A549 (cell line): ENCODE measurements around the gene RRP36.

ENCODE experiments used
- CBX2 ChIP-seq: fragments of 200-600 bp; sonication (generic); IDR thresholded peaks from 2 replicates; pipeline ENCODE4 v1.6.1; 2016; ENCODE audit warnings: low read depth, mild to moderate bottlenecking, borderline replicate concordance
- CEBPB ChIP-seq, 2 experiments: fragments of >200 bp in 1 of 2; sonication (Bioruptor Twin) in 1 of 2; formaldehyde crosslinking in 1 of 2; IDR thresholded peaks; 2 replicates each; pipeline ENCODE4 v1.6.1; 2012 to 2016
- CHD2 ChIP-seq: fragments of 150-350 bp; IDR thresholded peaks from 2 replicates; pipeline ENCODE4 v1.6.1; 2014; ENCODE audit warnings: low read length; ENCODE audit not compliant: partially characterized antibody
- CHD4 ChIP-seq: fragments of 200-600 bp; sonication (generic); IDR thresholded peaks from 2 replicates; pipeline ENCODE4 v1.6.1; 2016; ENCODE audit warnings: antibody characterized with exemption, mild to moderate bottlenecking, borderline replicate concordance
- EHMT2 ChIP-seq: fragments of 200-600 bp; sonication (generic); IDR thresholded peaks from 2 replicates; pipeline ENCODE4 v1.6.1; 2016; ENCODE audit warnings: antibody characterized with exemption, low read depth, mild to moderate bottlenecking, moderate library complexity
- EP300 ChIP-seq, 2 experiments: fragments of >200 bp; sonication (Bioruptor Twin); formaldehyde crosslinking; IDR thresholded peaks; 2 replicates in 1 of 2; 3 replicates in 1 of 2; pipeline ENCODE4 v1.6.1; 2016 to 2017
- ESRRA ChIP-seq: fragments of 150-350 bp; IDR thresholded peaks from 2 replicates; pipeline ENCODE4 v1.6.1; 2014; ENCODE audit warnings: mild to moderate bottlenecking, low read length, borderline replicate concordance
- RAD21 ChIP-seq, 2 experiments: fragments of >200 bp in 1 of 2; sonication (Bioruptor Twin) in 1 of 2; formaldehyde crosslinking in 1 of 2; IDR thresholded peaks in 1 of 2; conservative IDR thresholded peaks in 1 of 2; 2 replicates in 1 of 2; 3 replicates in 1 of 2; pipeline ENCODE4 v1.6.1; 2012 to 2018; ENCODE audit warnings: inconsistent platforms in 1 of 2
- RNF2 ChIP-seq: fragments of 200-600 bp; sonication (generic); IDR thresholded peaks from 2 replicates; pipeline ENCODE4 v1.6.1; 2016; ENCODE audit warnings: low read depth, mild to moderate bottlenecking, antibody characterized with exemption, moderate library complexity, borderline replicate concordance
- SREBF2 ChIP-seq: fragments of 450-650 bp; IDR thresholded peaks from 2 replicates; pipeline ENCODE4 v1.6.1; 2014; ENCODE audit warnings: mild to moderate bottlenecking, moderate library complexity
- TF ChIP-seq, protein P1 (sequence below): fragments of >200 bp; sonication (Bioruptor Twin); formaldehyde crosslinking; IDR thresholded peaks from 3 replicates; pipeline ENCODE4 v1.5.1; 2016
- TF ChIP-seq, protein P2 (sequence below): fragments of 200-600 bp; sonication (generic); IDR thresholded peaks from 2 replicates; pipeline ENCODE4 v1.6.1; 2016; ENCODE audit warnings: antibody characterized with exemption, mild to moderate bottlenecking, moderate library complexity

DNA sequence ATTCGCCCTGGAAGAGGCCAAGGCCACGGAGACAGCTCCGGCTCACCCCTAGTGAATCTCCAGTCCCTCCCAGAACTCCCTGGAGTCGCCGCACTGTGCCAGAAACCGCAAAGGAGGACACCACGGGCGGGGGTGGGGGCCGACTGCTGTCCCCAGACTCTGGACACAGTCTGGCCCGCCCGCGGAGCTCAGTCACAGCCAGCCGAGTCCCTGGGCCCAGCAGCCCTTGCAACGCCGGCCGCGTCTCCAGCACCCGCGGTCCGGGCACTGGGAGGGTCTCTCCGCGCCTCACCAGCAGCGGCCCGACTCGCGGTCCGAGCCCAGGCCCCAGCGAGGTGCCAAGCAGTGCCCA is 43.0 kb upstream of the RRP36 start:
- TF ChIP-seq, protein P1, sequence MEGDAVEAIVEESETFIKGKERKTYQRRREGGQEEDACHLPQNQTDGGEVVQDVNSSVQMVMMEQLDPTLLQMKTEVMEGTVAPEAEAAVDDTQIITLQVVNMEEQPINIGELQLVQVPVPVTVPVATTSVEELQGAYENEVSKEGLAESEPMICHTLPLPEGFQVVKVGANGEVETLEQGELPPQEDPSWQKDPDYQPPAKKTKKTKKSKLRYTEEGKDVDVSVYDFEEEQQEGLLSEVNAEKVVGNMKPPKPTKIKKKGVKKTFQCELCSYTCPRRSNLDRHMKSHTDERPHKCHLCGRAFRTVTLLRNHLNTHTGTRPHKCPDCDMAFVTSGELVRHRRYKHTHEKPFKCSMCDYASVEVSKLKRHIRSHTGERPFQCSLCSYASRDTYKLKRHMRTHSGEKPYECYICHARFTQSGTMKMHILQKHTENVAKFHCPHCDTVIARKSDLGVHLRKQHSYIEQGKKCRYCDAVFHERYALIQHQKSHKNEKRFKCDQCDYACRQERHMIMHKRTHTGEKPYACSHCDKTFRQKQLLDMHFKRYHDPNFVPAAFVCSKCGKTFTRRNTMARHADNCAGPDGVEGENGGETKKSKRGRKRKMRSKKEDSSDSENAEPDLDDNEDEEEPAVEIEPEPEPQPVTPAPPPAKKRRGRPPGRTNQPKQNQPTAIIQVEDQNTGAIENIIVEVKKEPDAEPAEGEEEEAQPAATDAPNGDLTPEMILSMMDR = no peak
- TF ChIP-seq EP300 (IDR thresholded peaks at IDR 0.05) (no peak), CHD2 (no peak), CHD4 (no peak), RNF2 (no peak), SREBF2 (no peak), ESRRA (no peak), CEBPB (IDR thresholded peaks at IDR 0.05) (no peak), RAD21 (conservative IDR thresholded peaks at IDR 0.05 in 1 of 2, IDR thresholded peaks at IDR 0.05 in 1 of 2) (no peak), CBX2 (no peak), EHMT2 (no peak)
- TF ChIP-seq, protein P2, sequence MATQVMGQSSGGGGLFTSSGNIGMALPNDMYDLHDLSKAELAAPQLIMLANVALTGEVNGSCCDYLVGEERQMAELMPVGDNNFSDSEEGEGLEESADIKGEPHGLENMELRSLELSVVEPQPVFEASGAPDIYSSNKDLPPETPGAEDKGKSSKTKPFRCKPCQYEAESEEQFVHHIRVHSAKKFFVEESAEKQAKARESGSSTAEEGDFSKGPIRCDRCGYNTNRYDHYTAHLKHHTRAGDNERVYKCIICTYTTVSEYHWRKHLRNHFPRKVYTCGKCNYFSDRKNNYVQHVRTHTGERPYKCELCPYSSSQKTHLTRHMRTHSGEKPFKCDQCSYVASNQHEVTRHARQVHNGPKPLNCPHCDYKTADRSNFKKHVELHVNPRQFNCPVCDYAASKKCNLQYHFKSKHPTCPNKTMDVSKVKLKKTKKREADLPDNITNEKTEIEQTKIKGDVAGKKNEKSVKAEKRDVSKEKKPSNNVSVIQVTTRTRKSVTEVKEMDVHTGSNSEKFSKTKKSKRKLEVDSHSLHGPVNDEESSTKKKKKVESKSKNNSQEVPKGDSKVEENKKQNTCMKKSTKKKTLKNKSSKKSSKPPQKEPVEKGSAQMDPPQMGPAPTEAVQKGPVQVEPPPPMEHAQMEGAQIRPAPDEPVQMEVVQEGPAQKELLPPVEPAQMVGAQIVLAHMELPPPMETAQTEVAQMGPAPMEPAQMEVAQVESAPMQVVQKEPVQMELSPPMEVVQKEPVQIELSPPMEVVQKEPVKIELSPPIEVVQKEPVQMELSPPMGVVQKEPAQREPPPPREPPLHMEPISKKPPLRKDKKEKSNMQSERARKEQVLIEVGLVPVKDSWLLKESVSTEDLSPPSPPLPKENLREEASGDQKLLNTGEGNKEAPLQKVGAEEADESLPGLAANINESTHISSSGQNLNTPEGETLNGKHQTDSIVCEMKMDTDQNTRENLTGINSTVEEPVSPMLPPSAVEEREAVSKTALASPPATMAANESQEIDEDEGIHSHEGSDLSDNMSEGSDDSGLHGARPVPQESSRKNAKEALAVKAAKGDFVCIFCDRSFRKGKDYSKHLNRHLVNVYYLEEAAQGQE = no peak
